ENCODE data around the gene EML5.

- TF ChIP-seq CTCF (IDR thresholded peaks at IDR 0.05) = no peak
- no peak for TF ChIP-seq POLR2A (IDR thresholded peaks at IDR 0.05; ENCODE audit: low read depth)
Observed at GRCh38 chr14:88786715-88787114, 6.0 kb downstream of the EML5 start.
